Measurements from ENCODE around the gene HSPA4.

HSPA4 gene

GRCh38 chr5:133121611-133122150 lies 69.9 kb downstream of the HSPA4 start:
- TF ChIP-seq CTCF (IDR thresholded peaks at IDR 0.05; ENCODE audit: low read length, missing control alignments): no peak

GRCh38 chr5:133122711-133123110 lies 70.9 kb downstream of the HSPA4 start:
- no peak overlapping the region for H3K4me3 ChIP-seq (replicated peaks; ENCODE audit: low read depth, low read length)
- DNase-seq (ENCODE audit: low read depth): no peak
- no peak for TF ChIP-seq CTCF (IDR thresholded peaks at IDR 0.05; ENCODE audit: low read length, missing control alignments)

More at GRCh38 chr5:133121611-133122150, 69.9 kb downstream of the HSPA4 start:
- no peak for DNase-seq (ENCODE audit: low read depth)
- H3K4me3 ChIP-seq (replicated peaks; ENCODE audit: low read depth, low read length): no peak overlapping the region

- no peak for TF ChIP-seq CTCF (IDR thresholded peaks at IDR 0.05; ENCODE audit: low read length, missing control alignments)
- H3K4me3 ChIP-seq (replicated peaks; ENCODE audit: low read depth, low read length): no peak overlapping the region
- DNase-seq (ENCODE audit: low read depth): no peak
These were observed 71.5 kb downstream of the HSPA4 start for GRCh38 chr5:133123297-133123696.

GRCh38 chr5:133124891-133125290 lies 73.1 kb downstream of the HSPA4 start:
- no peak for DNase-seq (ENCODE audit: low read depth)

GRCh38 chr5:133128066-133128465 lies 76.3 kb downstream of the HSPA4 start:
- H3K4me3 ChIP-seq (replicated peaks; ENCODE audit: low read depth, low read length): no peak overlapping the region
- no peak for TF ChIP-seq CTCF (IDR thresholded peaks at IDR 0.05; ENCODE audit: low read length, missing control alignments)
- DNase-seq (ENCODE audit: low read depth): no peak

More at GRCh38 chr5:133124891-133125290, 73.1 kb downstream of the HSPA4 start:
- H3K4me3 ChIP-seq (replicated peaks; ENCODE audit: low read depth, low read length): no peak overlapping the region
- no peak for TF ChIP-seq CTCF (IDR thresholded peaks at IDR 0.05; ENCODE audit: low read length, missing control alignments)

GRCh38 chr5:133129289-133129688 lies 77.5 kb downstream of the HSPA4 start:
- H3K4me3 ChIP-seq (replicated peaks; ENCODE audit: low read depth, low read length): no peak overlapping the region
- no peak for DNase-seq (ENCODE audit: low read depth)
- no peak for TF ChIP-seq CTCF (IDR thresholded peaks at IDR 0.05; ENCODE audit: low read length, missing control alignments)

GRCh38 chr5:133129950-133130349 lies 78.1 kb downstream of the HSPA4 start:
- DNase-seq (ENCODE audit: low read depth): no peak
- H3K4me3 ChIP-seq (replicated peaks; ENCODE audit: low read depth, low read length): no peak overlapping the region
- no peak for TF ChIP-seq CTCF (IDR thresholded peaks at IDR 0.05; ENCODE audit: low read length, missing control alignments)

Data from fibroblast of pulmonary artery (primary cell).